ENCODE results near the gene CDK5.

GRCh38 chr7:151080522-151081169, 22.9 kb upstream of the CDK5 start, which contains the start of gene FASTK:
- TF ChIP-seq, protein P1, sequence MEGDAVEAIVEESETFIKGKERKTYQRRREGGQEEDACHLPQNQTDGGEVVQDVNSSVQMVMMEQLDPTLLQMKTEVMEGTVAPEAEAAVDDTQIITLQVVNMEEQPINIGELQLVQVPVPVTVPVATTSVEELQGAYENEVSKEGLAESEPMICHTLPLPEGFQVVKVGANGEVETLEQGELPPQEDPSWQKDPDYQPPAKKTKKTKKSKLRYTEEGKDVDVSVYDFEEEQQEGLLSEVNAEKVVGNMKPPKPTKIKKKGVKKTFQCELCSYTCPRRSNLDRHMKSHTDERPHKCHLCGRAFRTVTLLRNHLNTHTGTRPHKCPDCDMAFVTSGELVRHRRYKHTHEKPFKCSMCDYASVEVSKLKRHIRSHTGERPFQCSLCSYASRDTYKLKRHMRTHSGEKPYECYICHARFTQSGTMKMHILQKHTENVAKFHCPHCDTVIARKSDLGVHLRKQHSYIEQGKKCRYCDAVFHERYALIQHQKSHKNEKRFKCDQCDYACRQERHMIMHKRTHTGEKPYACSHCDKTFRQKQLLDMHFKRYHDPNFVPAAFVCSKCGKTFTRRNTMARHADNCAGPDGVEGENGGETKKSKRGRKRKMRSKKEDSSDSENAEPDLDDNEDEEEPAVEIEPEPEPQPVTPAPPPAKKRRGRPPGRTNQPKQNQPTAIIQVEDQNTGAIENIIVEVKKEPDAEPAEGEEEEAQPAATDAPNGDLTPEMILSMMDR (IDR thresholded peaks at IDR 0.05), result no peak
- TF ChIP-seq EZH2 (IDR thresholded peaks at IDR 0.05; ENCODE audit: borderline replicate concordance, insufficient read depth, low read depth, low read length, poor library complexity, severe bottlenecking), result no peak
